Suprapubic skin (tissue), 4 donors: ENCODE measurements around the gene DDX52.
"Not testable (repeated sequence)": the region's sequence is repeated elsewhere in the genome, so short reads cannot be mapped to it uniquely, and the experiment has no call there.

Source experiments
- POLR2A ChIP-seq, 2 donors: fragments of 450-650 bp; IDR thresholded peaks; one replicate each; pipeline ENCODE4 v1.6.1; 2017; ENCODE audit warnings: antibody characterized with exemption in 2 of 2, mild to moderate bottlenecking in 2 of 2, moderate library complexity in 2 of 2
- POLR2AphosphoS5 ChIP-seq, 3 donors: sonication (generic); formaldehyde crosslinking; IDR thresholded peaks; one replicate each; pipeline ENCODE4 v1.6.1; 2017; ENCODE audit warnings: antibody characterized with exemption in 3 of 3
- TF ChIP-seq, protein P1 (sequence below), 2 donors: fragments of 200-600 bp in 1 of 2; fragments of 450-650 bp in 1 of 2; sonication (generic) in 1 of 2; IDR thresholded peaks; one replicate each; pipeline ENCODE4 v1.5.1; 2016 to 2019; ENCODE audit warnings: antibody characterized with exemption in 2 of 2, mild to moderate bottlenecking in 1 of 2, moderate library complexity in 1 of 2

DNA sequence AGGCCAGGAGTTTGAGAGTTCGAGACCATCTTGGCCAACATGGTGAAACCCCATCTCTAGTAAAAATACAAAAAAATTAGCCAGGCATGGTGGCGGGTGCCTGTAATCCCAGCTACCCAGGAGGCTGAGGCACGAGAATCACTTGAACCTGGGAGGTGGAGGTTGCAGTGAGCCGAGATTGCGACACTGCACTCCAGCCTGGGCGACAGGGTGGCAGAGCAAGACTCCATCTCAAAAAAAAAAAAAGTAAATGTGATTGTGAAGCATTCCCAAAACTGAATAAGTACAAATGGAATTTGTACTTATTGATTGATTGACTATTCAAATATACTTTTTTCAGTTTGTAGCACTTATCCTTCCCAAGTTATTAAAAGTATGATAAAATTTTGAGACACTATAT, 26.8 kb downstream of the DDX52 start:
- TF ChIP-seq, protein P1, sequence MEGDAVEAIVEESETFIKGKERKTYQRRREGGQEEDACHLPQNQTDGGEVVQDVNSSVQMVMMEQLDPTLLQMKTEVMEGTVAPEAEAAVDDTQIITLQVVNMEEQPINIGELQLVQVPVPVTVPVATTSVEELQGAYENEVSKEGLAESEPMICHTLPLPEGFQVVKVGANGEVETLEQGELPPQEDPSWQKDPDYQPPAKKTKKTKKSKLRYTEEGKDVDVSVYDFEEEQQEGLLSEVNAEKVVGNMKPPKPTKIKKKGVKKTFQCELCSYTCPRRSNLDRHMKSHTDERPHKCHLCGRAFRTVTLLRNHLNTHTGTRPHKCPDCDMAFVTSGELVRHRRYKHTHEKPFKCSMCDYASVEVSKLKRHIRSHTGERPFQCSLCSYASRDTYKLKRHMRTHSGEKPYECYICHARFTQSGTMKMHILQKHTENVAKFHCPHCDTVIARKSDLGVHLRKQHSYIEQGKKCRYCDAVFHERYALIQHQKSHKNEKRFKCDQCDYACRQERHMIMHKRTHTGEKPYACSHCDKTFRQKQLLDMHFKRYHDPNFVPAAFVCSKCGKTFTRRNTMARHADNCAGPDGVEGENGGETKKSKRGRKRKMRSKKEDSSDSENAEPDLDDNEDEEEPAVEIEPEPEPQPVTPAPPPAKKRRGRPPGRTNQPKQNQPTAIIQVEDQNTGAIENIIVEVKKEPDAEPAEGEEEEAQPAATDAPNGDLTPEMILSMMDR (IDR thresholded peaks at IDR 0.05): not testable (repeated sequence)
- not testable (repeated sequence) for TF ChIP-seq POLR2A, POLR2AphosphoS5 (IDR thresholded peaks at IDR 0.05)
